Osteoblast (primary cell): ENCODE results near the gene CLDN7. TPM values are rescaled to one million over a fixed set of nuclear protein-coding genes. Genes with fewer than 3 reads are reported as not detected.
A peak's percentile ranks its signal among the peaks of the same experiment; 100 is the strongest.

Experiments
- DNase-seq: peaks from one replicate; pipeline ENCODE4 v3.0.0; 2011; ENCODE audit warnings: low spot score, mixed read lengths; ENCODE audit not compliant: insufficient read length; ENCODE audit errors: missing footprints
- H2AFZ ChIP-seq: 2 replicates; pipeline ENCODE4 v1.6.0; 2011; ENCODE audit warnings: mild to moderate bottlenecking, low read length
- H3K27ac ChIP-seq: 2 replicates; pipeline ENCODE4 v1.5.1; 2011; ENCODE audit warnings: mild to moderate bottlenecking, low read depth, low read length, moderate library complexity
- H3K27me3 ChIP-seq: 2 replicates; pipeline ENCODE4 v1.6.0; 2012; ENCODE audit warnings: mild to moderate bottlenecking, control low read depth, inconsistent platforms, low read length, moderate library complexity; ENCODE audit not compliant: insufficient read depth
- H3K36me3 ChIP-seq: 2 replicates; pipeline ENCODE4 v1.5.1; 2011; ENCODE audit warnings: mild to moderate bottlenecking, low read length, control low read depth, moderate library complexity; ENCODE audit not compliant: insufficient read depth
- H3K4me1 ChIP-seq: 2 replicates; pipeline ENCODE4 v1.5.1; 2011; ENCODE audit warnings: mild to moderate bottlenecking, low read length, control low read depth, moderate library complexity; ENCODE audit not compliant: insufficient read depth
- H3K4me2 ChIP-seq: 2 replicates; pipeline ENCODE4 v1.6.0; 2011; ENCODE audit warnings: mild to moderate bottlenecking, low read length; ENCODE audit not compliant: insufficient read depth
- H3K4me3 ChIP-seq: fragments of 200-600 bp; sonication (generic); 3 replicates; pipeline ENCODE4 v1.5.1; 2012; ENCODE audit warnings: mild to moderate bottlenecking, low read length, inconsistent platforms; ENCODE audit not compliant: insufficient read depth
- H3K79me2 ChIP-seq: 2 replicates; pipeline ENCODE4 v1.6.0; 2012; ENCODE audit warnings: mild to moderate bottlenecking, low read length, control low read depth, inconsistent platforms; ENCODE audit not compliant: insufficient read depth
- H3K9me3 ChIP-seq: 2 replicates; pipeline ENCODE4 v1.5.1; 2011; ENCODE audit warnings: low read depth, low read length, control low read depth
- H4K20me1 ChIP-seq: 2 replicates; pipeline ENCODE4 v1.6.0; 2012; ENCODE audit warnings: mild to moderate bottlenecking, low read length, control low read depth; ENCODE audit not compliant: insufficient read depth
- CTCF ChIP-seq: IDR thresholded peaks from 2 replicates; pipeline ENCODE4 v1.5.1; 2011; ENCODE audit warnings: mild to moderate bottlenecking, low read depth, low read length, moderate library complexity; ENCODE audit errors: extremely low read depth
- total RNA-seq: library from RNA; depleted of rRNA; stranded (reverse); fragments of >200 nt; gene quantifications from 2 replicates; pipeline ENCODE4 v1.2.3, GENCODE V29; 2012

Gene CLDN7
- total RNA-seq, 1 donor = 0.36 TPM

- TF ChIP-seq CTCF = no peak
- H3K4me1 ChIP-seq = peaks cover 19% of the 10 kb centered on the region
- H3K79me2 ChIP-seq = no peaks in the 10 kb centered on the region
- peak; percentile 82 for DNase-seq
- peak overlapping the region; percentile 67 for H3K4me3 ChIP-seq
- H4K20me1 ChIP-seq = no peaks in the 10 kb centered on the region
- no peaks in the 10 kb centered on the region for H3K9me3 ChIP-seq
- peaks cover 15% of the 10 kb centered on the region for H3K27me3 ChIP-seq
- H3K27ac ChIP-seq = no peak overlapping the region
- peak overlapping the region; percentile 77 for H3K4me2 ChIP-seq
- peaks cover 18% of the 10 kb centered on the region for H3K36me3 ChIP-seq
- H2AFZ ChIP-seq = peak overlapping the region; percentile 51
These were observed 693 bp downstream of the CLDN7 start for GRCh38 chr17:7261379-7262191.

GRCh38 chr17:7260651-7261378, 1.5 kb downstream of the CLDN7 start:
- Histone ChIP-seq H4K20me1 (no peaks in the 10 kb centered on the region), H3K4me2 (peak overlapping the region; percentile 77), H3K79me2 (no peaks in the 10 kb centered on the region), H3K9me3 (no peaks in the 10 kb centered on the region), H3K27ac (no peak overlapping the region), H3K4me1 (peaks cover 19% of the 10 kb centered on the region), H3K27me3 (peaks cover 15% of the 10 kb centered on the region), H2AFZ (peak overlapping the region; percentile 51), H3K36me3 (peaks cover 25% of the 10 kb centered on the region), H3K4me3 (peak overlapping the region; percentile 67)
- peak; percentile 90 for DNase-seq
- TF ChIP-seq CTCF = no peak

- H3K27ac ChIP-seq = no peak overlapping the region
- H3K4me2 ChIP-seq = no peak overlapping the region
These were observed 2.1 kb downstream of the CLDN7 start for GRCh38 chr17:7260151-7260550.

More at GRCh38 chr17:7260151-7260550, 2.1 kb downstream of the CLDN7 start:
- H3K27me3 ChIP-seq = peaks cover 15% of the 10 kb centered on the region
- peaks cover 30% of the 10 kb centered on the region for H3K36me3 ChIP-seq
- H3K4me1 ChIP-seq = peaks cover 19% of the 10 kb centered on the region
- H3K79me2 ChIP-seq = no peaks in the 10 kb centered on the region
- H3K4me3 ChIP-seq = no peak overlapping the region
- H4K20me1 ChIP-seq = no peaks in the 10 kb centered on the region
- peak; percentile 50 for DNase-seq
- no peak overlapping the region for H2AFZ ChIP-seq
- TF ChIP-seq CTCF = no peak
- no peaks in the 10 kb centered on the region for H3K9me3 ChIP-seq
